Dermis lymphatic vessel endothelial cell (primary cell): ENCODE data around the gene PCBP1. TPM values are rescaled to one million over a fixed set of nuclear protein-coding genes. Genes with fewer than 3 reads are reported as not detected.

Experiments
- total RNA-seq: library from RNA; depleted of rRNA; stranded (reverse); fragments of >200 nt; gene quantifications from 2 replicates; pipeline ENCODE4 v1.2.1, GENCODE V29; 2014

Gene PCBP1
- 40.6 and 45.0 TPM in 2 replicates for total RNA-seq

GRCh38 chr2:70086838-70087701 lies at the start of gene PCBP1:
Gene PCBP1 (plus strand): TSS chr2:70087477. CDS start chr2:70087744, 267 bp downstream.

Other genes starting within 250 kb of the PCBP1 start
- gene SNRNP27, start 193.5 kb upstream of the PCBP1 start, total RNA-seq = 22.2 and 24.2 TPM in 2 replicates
- 3.5 and 5.1 TPM in 2 replicates for gene MXD1, start 172.4 kb upstream of the PCBP1 start, total RNA-seq
- gene ASPRV1, start 125.8 kb upstream of the PCBP1 start, total RNA-seq = 0.22 and 0.26 TPM in 2 replicates
- 11.2 and 15.1 TPM in 2 replicates for gene C2orf42, start 103.5 kb downstream of the PCBP1 start, total RNA-seq
- gene TIA1, start 161.2 kb downstream of the PCBP1 start, total RNA-seq = 107 and 154 TPM in 2 replicates
- gene PCYOX1, start 170.7 kb downstream of the PCBP1 start, total RNA-seq = 36.8 and 36.9 TPM in 2 replicates
- gene SNRPG, start 206.3 kb downstream of the PCBP1 start, total RNA-seq = 117 and 152 TPM in 2 replicates
- gene FAM136A, start 214.6 kb downstream of the PCBP1 start, total RNA-seq = 15.0 and 21.1 TPM in 2 replicates